Ovary (tissue), 9 donors: Measurements from ENCODE around the gene MPP2. TPM values are rescaled to one million over a fixed set of nuclear protein-coding genes. Genes with fewer than 3 reads are reported as not detected.
"Not testable (repeated sequence)": the region's sequence is repeated elsewhere in the genome, so short reads cannot be mapped to it uniquely, and the experiment has no call there.

Source experiments
- DNase-seq, 5 donors: peaks; one replicate each; pipeline ENCODE4 v3.0.0-alpha.2; 2019 to 2020
- H3K27ac ChIP-seq, 2 donors: fragments of 200-600 bp; one replicate each; pipeline versions ENCODE4 v1.5.1 to v1.8.0; 2019 to 2022
- H3K27me3 ChIP-seq: fragments of 200-600 bp; one replicate; pipeline ENCODE4 v1.8.0; 2022
- H3K36me3 ChIP-seq: fragments of 200-600 bp; sonication (generic); one replicate; pipeline ENCODE4 v1.5.1; 2019
- H3K4me1 ChIP-seq: one replicate; pipeline ENCODE4 v1.8.1; 2013; ENCODE audit warnings: mild to moderate bottlenecking, moderate library complexity; ENCODE audit not compliant: insufficient read depth
- H3K4me3 ChIP-seq: fragments of 200-600 bp; sonication (generic); one replicate; pipeline ENCODE4 v1.5.1; 2017
- H3K9me3 ChIP-seq, 2 donors: fragments of 200-600 bp in 1 of 2; sonication (generic) in 1 of 2; one replicate each; pipeline versions ENCODE4 v1.5.1 to v1.8.1; 2013 to 2019; ENCODE audit warnings: mild to moderate bottlenecking in 1 of 2, moderate library complexity in 1 of 2
- CTCF ChIP-seq, 3 donors: fragments of 450-650 bp in 2 of 3; fragments of 200-600 bp in 1 of 3; IDR thresholded peaks; one replicate each; pipeline versions ENCODE4 v1.5.1 to v1.8.0; 2016 to 2022; ENCODE audit warnings: antibody characterized with exemption in 3 of 3, mild to moderate bottlenecking in 1 of 3
- EP300 ChIP-seq: sonication (generic); formaldehyde crosslinking; IDR thresholded peaks from one replicate; pipeline ENCODE4 v1.6.1; 2017; ENCODE audit warnings: antibody characterized with exemption
- POLR2A ChIP-seq: fragments of 450-650 bp; IDR thresholded peaks from one replicate; pipeline ENCODE4 v1.6.1; 2017; ENCODE audit warnings: antibody characterized with exemption, mild to moderate bottlenecking, moderate library complexity
- WGBS, 3 donors: extraction: QIAGEN DNeasy Blood & Tissue Kit in 1 of 3; methylation state at CpG; one replicate each; pipeline versions ENCODE4 v1.1.5 to v1.1.7; 2013 to 2017; 5-methylcytosine and 5-hydroxymethylcytosine counted together
- intact Hi-C, 4 donors: fragments of 100-400 bp; cut with DNase I; formaldehyde crosslinking; loops; one replicate each; pipeline versions ENCODE4 v1.11.0 to v1.15.1; 2022 to 2023
- polyA plus RNA-seq, 2 donors: library from polyadenylated mRNA; stranded (reverse); fragments of 200-250 nt in 1 of 2; fragments of 350-450 nt in 1 of 2; fragmentation: Illumina TruSeq in 1 of 2; extraction: RNeasy Lipid Tissue Mini Kit (QIAGEN cat#74804) in 1 of 2; gene quantifications; one replicate each; pipeline ENCODE4 v1.2.3, GENCODE V29; 2013 to 2014
- total RNA-seq, 7 donors: library from RNA; depleted of rRNA in 2 of 7; stranded (reverse); fragments of >200 nt in 2 of 7; fragmentation: NEBNext Ultra II Directional in 3 of 7; extraction: Animal tissue kit (Norgen Biotek cat#: 25700) in 3 of 7; gene quantifications; one replicate each; pipeline versions ENCODE4 v1.1.0 to v1.2.4, GENCODE V29; 2016 to 2023
- donor health status: DM: no; HTN: no; CAD: no; lungs with moderate emphysema.
- donor health status: DM: no; HTN: no; CAD: no.
- donor health status: Bipolar disorder and iron deficiency.
- donor health status: DM: yes; HTN: yes; CAD: no.
- donor health status: DM: no; HTN: no; CAD: no.
- donor health status: DM: yes; HTN: yes; CAD: no.

Gene MPP2
- total and polyA plus RNA-seq, 9 donors: 2.6 to 6.5 (median 4.9) TPM

DNA sequence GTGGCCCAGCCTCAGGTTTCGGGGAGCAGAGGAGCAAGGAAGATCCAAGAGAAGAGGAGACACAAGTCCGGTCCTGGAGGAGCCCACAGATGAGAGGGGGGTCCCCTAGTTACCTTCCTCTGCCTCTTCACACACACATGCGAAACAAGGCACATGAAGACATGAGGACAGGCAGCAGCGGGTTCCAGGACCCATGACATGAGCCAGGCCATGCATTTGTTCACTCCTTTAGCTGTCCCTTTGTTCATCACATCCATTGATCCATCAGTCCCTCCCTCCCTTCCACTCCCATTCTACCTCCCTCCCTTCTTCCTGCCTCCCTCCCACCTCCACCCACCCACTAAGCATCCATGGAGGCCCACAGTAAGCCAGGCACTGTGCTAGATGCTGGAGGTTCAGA is 25.6 kb upstream of the MPP2 start:
- H3K9me3 ChIP-seq: no peaks in the 10 kb centered on the region
- no peak overlapping the region for H3K27ac ChIP-seq
- 88 to 98% (median 92%) methylated on average over 4 of the region's 4 CpGs for WGBS, 3 donors
- no peak for TF ChIP-seq EP300
- TF ChIP-seq CTCF (IDR thresholded peaks at IDR 0.05): no peak
- no peak for TF ChIP-seq POLR2A
- H3K4me1 ChIP-seq: peaks cover 2% of the 10 kb centered on the region
- H3K27me3 ChIP-seq: no peaks in the 10 kb centered on the region
- intact Hi-C loops: loop anchor here in 1 of 4 donors (10.0 kb wide), 1 partner anchor 62 kb away; no protein-coding TSS in a partner anchor
- H3K36me3 ChIP-seq: no peaks in the 10 kb centered on the region
- no peak for DNase-seq
- no peak overlapping the region for H3K4me3 ChIP-seq

DNA sequence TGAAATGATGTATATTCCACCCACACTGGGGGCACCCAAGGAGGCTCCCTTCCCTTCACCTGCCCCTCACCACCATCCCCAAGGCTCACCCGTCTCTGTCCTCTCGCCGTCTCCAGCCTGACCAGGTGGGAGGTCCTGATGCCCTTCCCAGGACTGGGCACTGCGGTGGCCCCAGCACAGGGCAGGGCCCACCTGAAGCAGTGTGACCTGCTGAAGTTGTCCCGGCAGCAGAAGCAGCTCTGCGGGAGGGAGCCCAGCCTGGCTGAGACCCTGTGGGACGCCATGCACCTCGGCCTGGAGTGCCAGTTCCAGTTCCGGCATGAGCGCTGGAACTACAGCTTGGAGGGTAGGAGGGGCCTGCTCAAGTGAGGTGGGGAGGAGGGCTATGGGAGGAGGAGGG is 25.0 kb upstream of the MPP2 start:
- Histone ChIP-seq H3K9me3 (no peaks in the 10 kb centered on the region), H3K27ac (no peak overlapping the region), H3K4me3 (no peak overlapping the region), H3K4me1 (no peaks in the 10 kb centered on the region), H3K27me3 (no peaks in the 10 kb centered on the region), H3K36me3 (no peaks in the 10 kb centered on the region)
- intact Hi-C loops: loop anchor here in 1 of 4 donors (10.0 kb wide), 1 partner anchor 62 kb away; no protein-coding TSS in a partner anchor
- 74 to 88% (median 76%) methylated on average over 10 of the region's 10 CpGs for WGBS, 3 donors
- DNase-seq: no peak
- no peak for TF ChIP-seq EP300
- no peak for TF ChIP-seq POLR2A
- TF ChIP-seq CTCF (IDR thresholded peaks at IDR 0.05): no peak

- 69 to 87% (median 70%) methylated on average over 5 of the region's 5 CpGs for WGBS, 3 donors
- Histone ChIP-seq H3K9me3 (no peaks in the 10 kb centered on the region), H3K36me3 (no peaks in the 10 kb centered on the region), H3K27me3 (no peaks in the 10 kb centered on the region), H3K4me3 (no peak overlapping the region), H3K27ac (no peak overlapping the region), H3K4me1 (no peaks in the 10 kb centered on the region)
- intact Hi-C loops: loop anchor here in 1 of 4 donors (10.0 kb wide), 1 partner anchor 64 kb away; no protein-coding TSS in a partner anchor
- TF ChIP-seq CTCF (IDR thresholded peaks at IDR 0.05) (no peak), POLR2A (no peak), EP300 (no peak)
- no peak for DNase-seq
Measured at GRCh38 chr17:43931062-43931571, 23.8 kb upstream of the MPP2 start.

DNA sequence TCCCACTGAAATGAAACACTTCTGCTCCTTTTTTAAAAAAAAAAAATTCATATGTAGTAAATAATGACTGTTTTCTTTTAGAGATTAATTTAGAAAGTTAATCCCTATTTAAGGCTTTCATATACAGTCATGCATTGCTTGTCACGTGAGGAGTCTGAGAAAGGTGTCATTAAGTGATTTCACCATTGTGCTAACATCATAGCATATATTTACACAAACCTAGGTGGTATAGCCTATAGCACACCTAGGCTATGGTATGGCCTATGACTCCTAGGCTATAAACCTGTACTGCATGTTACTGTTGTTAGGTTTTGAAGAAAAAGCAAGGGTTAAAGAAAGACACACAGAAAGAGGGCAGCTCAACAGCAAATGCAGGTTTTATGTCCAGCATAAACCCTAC is 21.3 kb upstream of the MPP2 start:
- DNase-seq: no peak
- Histone ChIP-seq H3K36me3 (no peaks in the 10 kb centered on the region), H3K9me3 (no peaks in the 10 kb centered on the region), H3K4me1 (no peaks in the 10 kb centered on the region), H3K4me3 (no peak overlapping the region), H3K27me3 (no peaks in the 10 kb centered on the region), H3K27ac (no peak overlapping the region)
- intact Hi-C loops: no loop called here
- WGBS, 3 donors: 61 to 73% (median 69%) methylated on average over 1 of the region's 1 CpG
- TF ChIP-seq POLR2A (no peak), CTCF (IDR thresholded peaks at IDR 0.05) (no peak), EP300 (no peak)

- H3K9me3 ChIP-seq, DNase-seq, H3K4me3 ChIP-seq, H3K27ac ChIP-seq, H3K4me1 ChIP-seq, H3K36me3 ChIP-seq, intact Hi-C loops, H3K27me3 ChIP-seq: not testable (repeated sequence)
- 26 to 31% (median 29%) methylated on average over 5 of the region's 5 CpGs for WGBS, 3 donors
Measured at GRCh38 chr17:43927929-43928328, 20.6 kb upstream of the MPP2 start.
